ENCODE measurements around the gene GNS. TPM values are rescaled to one million over a fixed set of nuclear protein-coding genes. Genes with fewer than 3 reads are reported as not detected.

GNS gene
- total and polyA plus RNA-seq, 4 donors = 27.8 to 78.6 (median 57.4) TPM

- H3K27ac ChIP-seq (ENCODE audit: low read depth in 1 of 2, low read length in 2 of 2) = no peak overlapping the region
- no peak overlapping the region for H3K9ac ChIP-seq (ENCODE audit: low read depth in 1 of 2, low read length in 2 of 2)
- no peaks in the 10 kb centered on the region for H3K27me3 ChIP-seq (ENCODE audit: control insufficient read depth in 4 of 4, insufficient read depth in 4 of 4, low read length in 3 of 4)
- DNase-seq (ENCODE audit: low spot score) = no peak
- no peaks in the 10 kb centered on the region for H3K9me3 ChIP-seq (ENCODE audit: control insufficient read depth in 4 of 4, low read length in 3 of 4)
- H3K4me1 ChIP-seq (ENCODE audit: control insufficient read depth in 4 of 4, insufficient read depth in 4 of 4, low read length in 3 of 4) = peaks cover 3 to 13% (median 6%) of the 10 kb centered on the region in 4 donors
- WGBS = 88% methylated on average over 2 of the region's 2 CpGs
- H3K36me3 ChIP-seq (ENCODE audit: control insufficient read depth in 4 of 4, insufficient read depth in 3 of 4, low read depth in 1 of 4, low read length in 3 of 4) = peaks cover 0 to 5% (median 1%) of the 10 kb centered on the region in 4 donors
- TF ChIP-seq HNF4A (conservative IDR thresholded peaks at IDR 0.05) (no peak), GABPA (IDR thresholded peaks at IDR 0.05 in 1 of 2, conservative IDR thresholded peaks at IDR 0.05 in 1 of 2) (no peak), NR2F2 (IDR thresholded peaks at IDR 0.05) (no peak)
- H3K4me3 ChIP-seq (ENCODE audit: low read depth in 1 of 3, low read length in 3 of 3) = no peak overlapping the region
These were observed 2.8 kb downstream of the GNS start for GRCh38 chr12:64756376-64756775.

GRCh38 chr12:64753427-64753826 lies 5.8 kb downstream of the GNS start:
- H3K27ac ChIP-seq (ENCODE audit: low read depth in 1 of 2, low read length in 2 of 2) = peak overlapping the region in 1 of 2 donors; percentile 10
- peaks cover 1 to 4% (median 4%) of the 10 kb centered on the region in 4 donors for H3K4me1 ChIP-seq (ENCODE audit: control insufficient read depth in 4 of 4, insufficient read depth in 4 of 4, low read length in 3 of 4)
- H3K9ac ChIP-seq (ENCODE audit: low read depth in 1 of 2, low read length in 2 of 2) = no peak overlapping the region
- peaks cover 2 to 8% (median 7%) of the 10 kb centered on the region in 4 donors for H3K36me3 ChIP-seq (ENCODE audit: control insufficient read depth in 4 of 4, insufficient read depth in 3 of 4, low read depth in 1 of 4, low read length in 3 of 4)
- TF ChIP-seq NR2F2 (IDR thresholded peaks at IDR 0.05) (no peak), REST (IDR thresholded peaks at IDR 0.05) (no peak), GABPA (IDR thresholded peaks at IDR 0.05 in 1 of 2, conservative IDR thresholded peaks at IDR 0.05 in 1 of 2) (no peak), TAF1 (conservative IDR thresholded peaks at IDR 0.05) (no peak), RAD21 (IDR thresholded peaks at IDR 0.05) (no peak), ATF3 (IDR thresholded peaks at IDR 0.05) (no peak), YY1 (IDR thresholded peaks at IDR 0.05) (no peak), ZBTB33 (IDR thresholded peaks at IDR 0.05) (no peak), FOXA2 (IDR thresholded peaks at IDR 0.05) (no peak), HNF4G (IDR thresholded peaks at IDR 0.05) (no peak), MAX (IDR thresholded peaks at IDR 0.05) (no peak)
- no peak for DNase-seq (ENCODE audit: low spot score)
- H3K9me3 ChIP-seq (ENCODE audit: control insufficient read depth in 4 of 4, low read length in 3 of 4) = no peaks in the 10 kb centered on the region
- 92% methylated on average over 3 of the region's 3 CpGs for WGBS
- H3K27me3 ChIP-seq (ENCODE audit: control insufficient read depth in 4 of 4, insufficient read depth in 4 of 4, low read length in 3 of 4) = no peaks in the 10 kb centered on the region
- H3K4me3 ChIP-seq (ENCODE audit: low read depth in 1 of 3, low read length in 3 of 3) = no peak overlapping the region

- Histone ChIP-seq H3K36me3 (ENCODE audit: control insufficient read depth in 4 of 4, insufficient read depth in 3 of 4, low read depth in 1 of 4, low read length in 3 of 4) (peaks cover 2 to 10% (median 8%) of the 10 kb centered on the region in 4 donors), H3K9me3 (ENCODE audit: control insufficient read depth in 4 of 4, low read length in 3 of 4) (no peaks in the 10 kb centered on the region), H3K27me3 (ENCODE audit: control insufficient read depth in 4 of 4, insufficient read depth in 4 of 4, low read length in 3 of 4) (no peaks in the 10 kb centered on the region), H3K4me1 (ENCODE audit: control insufficient read depth in 4 of 4, insufficient read depth in 4 of 4, low read length in 3 of 4) (peaks cover 0 to 3% (median 1%) of the 10 kb centered on the region in 4 donors), H3K4me3 (ENCODE audit: low read depth in 1 of 3, low read length in 3 of 3) (no peak overlapping the region), H3K27ac (ENCODE audit: low read depth in 1 of 2, low read length in 2 of 2) (peak overlapping the region in 1 of 2 donors; percentile 10), H3K9ac (ENCODE audit: low read depth in 1 of 2, low read length in 2 of 2) (no peak overlapping the region)
- no peak for DNase-seq (ENCODE audit: low spot score)
- 83% methylated on average over 4 of the region's 4 CpGs for WGBS
- no peak for TF ChIP-seq FOXA2 (IDR thresholded peaks at IDR 0.05)
- TF ChIP-seq HNF4G (IDR thresholded peaks at IDR 0.05) = no peak
- no peak for TF ChIP-seq EGR1 (IDR thresholded peaks at IDR 0.05; ENCODE audit: low read depth in 2 of 2)
- TF ChIP-seq REST (IDR thresholded peaks at IDR 0.05) = no peak
- no peak for TF ChIP-seq ZBTB33 (IDR thresholded peaks at IDR 0.05)
- TF ChIP-seq ATF3 (IDR thresholded peaks at IDR 0.05) = no peak
These were observed 6.4 kb downstream of the GNS start for GRCh38 chr12:64752833-64753238.

Measured in liver (tissue), 9 donors.